ENCODE results near the gene XRN2. TPM values are rescaled to one million over a fixed set of nuclear protein-coding genes. Genes with fewer than 3 reads are reported as not detected.

The XRN2 gene
- total and polyA plus RNA-seq, 9 donors, result 35.8 to 65.8 (median 50.2) TPM

GRCh38 chr20:21433329-21433890, 130.3 kb downstream of the XRN2 start:
- TF ChIP-seq EP300 (IDR thresholded peaks at IDR 0.05), result no peak
- TF ChIP-seq CTCF (IDR thresholded peaks at IDR 0.05), result no peak
- TF ChIP-seq POLR2A (IDR thresholded peaks at IDR 0.05), result no peak
- no peaks in the 10 kb centered on the region for H3K4me1 ChIP-seq (ENCODE audit: insufficient read depth)
- no peak for DNase-seq

GRCh38 chr20:21435576-21435975, 132.4 kb downstream of the XRN2 start:
- no peak for DNase-seq
- no peak for TF ChIP-seq CTCF (IDR thresholded peaks at IDR 0.05)
- TF ChIP-seq POLR2A (IDR thresholded peaks at IDR 0.05), result no peak
- TF ChIP-seq EP300 (IDR thresholded peaks at IDR 0.05), result no peak
- intact Hi-C loops (cut with DNase I), result no loop called here
- Histone ChIP-seq H3K27me3 (no peaks in the 10 kb centered on the region), H3K4me3 (no peak overlapping the region), H3K27ac (no peak overlapping the region), H3K9me3 (no peaks in the 10 kb centered on the region), H3K4me1 (ENCODE audit: insufficient read depth) (no peaks in the 10 kb centered on the region), H3K36me3 (no peaks in the 10 kb centered on the region)
- WGBS, 3 donors, result 15 to 21% (median 16%) methylated on average over 3 of the region's 3 CpGs

More at GRCh38 chr20:21433329-21433890, 130.3 kb downstream of the XRN2 start:
- H3K36me3 ChIP-seq, result no peaks in the 10 kb centered on the region
- intact Hi-C loops (cut with DNase I), result no loop called here
- no peak overlapping the region for H3K27ac ChIP-seq
- H3K27me3 ChIP-seq, result no peaks in the 10 kb centered on the region
- no peak overlapping the region for H3K4me3 ChIP-seq
- H3K9me3 ChIP-seq, result no peaks in the 10 kb centered on the region
- 66 to 73% (median 71%) methylated on average over 2 of the region's 2 CpGs for WGBS, 3 donors

- no peak overlapping the region for H3K27ac ChIP-seq
- no peaks in the 10 kb centered on the region for H3K27me3 ChIP-seq
- H3K4me3 ChIP-seq, result no peak overlapping the region
- 60 to 69% (median 63%) methylated on average over 4 of the region's 4 CpGs for WGBS, 3 donors
- no peaks in the 10 kb centered on the region for H3K9me3 ChIP-seq
- no peaks in the 10 kb centered on the region for H3K36me3 ChIP-seq
- H3K4me1 ChIP-seq (ENCODE audit: insufficient read depth), result no peaks in the 10 kb centered on the region
- no peak for DNase-seq
- intact Hi-C loops (cut with DNase I), result no loop called here
- TF ChIP-seq EP300 (IDR thresholded peaks at IDR 0.05), result no peak
- TF ChIP-seq CTCF (IDR thresholded peaks at IDR 0.05), result no peak
- TF ChIP-seq POLR2A (IDR thresholded peaks at IDR 0.05), result no peak
These were observed 133.1 kb downstream of the XRN2 start for GRCh38 chr20:21436205-21436604.

- no peaks in the 10 kb centered on the region for H3K4me1 ChIP-seq (ENCODE audit: insufficient read depth)
- no peaks in the 10 kb centered on the region for H3K27me3 ChIP-seq
- H3K27ac ChIP-seq, result no peak overlapping the region
- no peak for DNase-seq
- no peak overlapping the region for H3K4me3 ChIP-seq
- intact Hi-C loops (cut with DNase I), result no loop called here
- WGBS, 3 donors, result 87 to 88% (median 88%) methylated on average over 1 of the region's 1 CpG
- TF ChIP-seq EP300 (IDR thresholded peaks at IDR 0.05) (no peak), CTCF (IDR thresholded peaks at IDR 0.05) (no peak), POLR2A (IDR thresholded peaks at IDR 0.05) (no peak)
- no peaks in the 10 kb centered on the region for H3K36me3 ChIP-seq
- no peaks in the 10 kb centered on the region for H3K9me3 ChIP-seq
These were observed 134.1 kb downstream of the XRN2 start for GRCh38 chr20:21437248-21437647.

Measured in ovary (tissue), 9 donors.